Measurements from ENCODE around the gene CATSPERE. TPM values are rescaled to one million over a fixed set of nuclear protein-coding genes. Genes with fewer than 3 reads are reported as not detected.

The CATSPERE gene
- total and polyA plus RNA-seq, 9 of the 15 experiments (the other 6 are each of a cell fraction or from before 2014, with no cell fraction given), result 0.06 to 0.16 (median 0.09) TPM; not detected in 3

GRCh38 chr1:244435562-244436205, 25.4 kb upstream of the CATSPERE start:
- no peak overlapping the region for H3K9ac ChIP-seq (ENCODE audit: insufficient read depth in 1 of 2, low read depth in 2 of 2, low read length in 2 of 2)
- in situ Hi-C loops (cut with MboI), result no loop called here

More at GRCh38 chr1:244435562-244436205, 25.4 kb upstream of the CATSPERE start:
- Histone ChIP-seq H2AFZ (ENCODE audit: low read depth, low read length) (no peak overlapping the region), H4K20me1 (replicated peaks; ENCODE audit: control insufficient read depth, insufficient read depth, low read length) (peaks cover 7% of the 10 kb centered on the region; the same call in 1 of the 2 replicates), H3K9me1 (ENCODE audit: control insufficient read depth, insufficient read depth, low read length) (peaks cover 4% of the 10 kb centered on the region), H3K4me2 (ENCODE audit: insufficient read depth, low read length) (no peak overlapping the region), H3K9me3 (replicated peaks; ENCODE audit: control insufficient read depth, insufficient read depth, low read depth, low read length) (no peaks in the 10 kb centered on the region), H3K4me1 (replicated peaks in 1 of 2; ENCODE audit: control insufficient read depth in 2 of 2, insufficient read depth in 2 of 2, low read length in 2 of 2) (peaks cover 5 to 8% of the 10 kb centered on the region in 2 experiments; a peak in 3 of 5 replicates), H3K36me3 (ENCODE audit: control insufficient read depth, insufficient read depth, low read length) (peaks cover 64% of the 10 kb centered on the region), H3K4me3 (no peak overlapping the region), H3K27ac (ENCODE audit: extremely low read depth, low read depth, low read length) (no peak overlapping the region), H3K79me2 (ENCODE audit: control insufficient read depth, insufficient read depth, low read length) (peaks cover 44% of the 10 kb centered on the region), H3K27me3 (ENCODE audit: control insufficient read depth in 2 of 2, insufficient read depth in 2 of 2, low read length in 2 of 2) (no peaks in the 10 kb centered on the region)
- no peak for ATAC-seq
- ChIA-PET CTCF (ENCODE audit: low intra/inter-chr PET ratio) (no interaction called here), POLR2A (no interaction called here)
- 94% methylated on average over 6 of the region's 6 CpGs for WGBS (ENCODE audit: insufficient coverage, low coverage, missing lambda C conversion rate)
- no peak for FAIRE-seq
- no peak for DNase-seq (ENCODE audit: extremely low read depth in 1 of 4, low spot score in 3 of 4)
- no TSS peak for BruUV-seq (replicated peaks)
- TF ChIP-seq ZNF316 (IDR thresholded peaks at IDR 0.05) (0 out of 2 replicates have a peak, but pooled peaks have one; percentile 28), C11orf30 (IDR thresholded peaks at IDR 0.05; ENCODE audit: low read depth) (0 out of 2 replicates have a peak, but pooled peaks have one; percentile 9), MAX (CRISPR knock-in tag; IDR thresholded peaks at IDR 0.05) (no peak), HDAC1 (IDR thresholded peaks at IDR 0.05) (0 out of 4 replicates have a peak, but pooled peaks of 1 of the 2 experiments have one; percentile 15), ZNF512 (tag; IDR thresholded peaks at IDR 0.05) (peak; percentile 56; the same call in 1 of the 2 replicates), BDP1 (IDR thresholded peaks at IDR 0.05; ENCODE audit: insufficient read depth, insufficient read length) (no peak)
- intact Hi-C loops (cut with micrococcal nuclease), result no loop called here
